HepG2 (cell line): ENCODE measurements around the gene GRIK1. TPM values are rescaled to one million over a fixed set of nuclear protein-coding genes. Genes with fewer than 3 reads are reported as not detected.

Experiments
- ATAC-seq: fragments of 200-7000 bp; cut with Tn5 transposase; 3 replicates; pipeline ENCODE4 v1.9.1; 2020; ENCODE audit warnings: mild to moderate bottlenecking, moderate library complexity
- BruUV-seq: library from RNA; stranded (reverse); fragments of 400-500 nt; replicated peaks from 2 replicates; lab custom pipeline; 2021; lab: Mats Ljungman, UMichigan
- CTCF ChIA-PET: fragments of 300-600 bp; formaldehyde crosslinking; extraction: SDS; loops from one replicate; lab custom pipeline; 2021; ENCODE audit warnings: low total read pairs, inconsistent platforms, low intra/inter-chr PET ratio; lab: Yijun Ruan, JAX
- POLR2A ChIA-PET: fragments of 350-600 bp; sonication (Branson Sonifier 250); formaldehyde crosslinking; loops from one replicate; lab custom pipeline; 2020; ENCODE audit warnings: antibody characterized with exemption, inconsistent platforms; lab: Yijun Ruan, JAX
- DNase-seq: peaks from one replicate; pipeline ENCODE4 v3.0.0-alpha.2; 2015; ENCODE audit warnings: low spot score
- FAIRE-seq: peaks from 3 replicates; lab custom pipeline; 2011; peaks lifted over from hg19 to GRCh38; lab: Jason Lieb, UNC
- H2AFZ ChIP-seq: one replicate; pipeline ENCODE4 v1.6.1; 2011; ENCODE audit warnings: low read length, inconsistent platforms
- H3K27ac ChIP-seq: fragments of 300-600 bp; 3 replicates; pipeline ENCODE4 v1.8.0; 2011; ENCODE audit warnings: mixed run types, mild to moderate bottlenecking, mixed read lengths, low read length, inconsistent platforms; ENCODE audit not compliant: insufficient read depth; ENCODE audit errors: extremely low read length
- H3K27me3 ChIP-seq, 2 experiments: fragments of 200-600 bp in 1 of 2; 2 replicates in 1 of 2; 3 replicates in 1 of 2; pipeline versions ENCODE4 v1.6.0 to v1.8.0; 2011; ENCODE audit warnings: low read length in 2 of 2, mild to moderate bottlenecking in 2 of 2, moderate library complexity in 2 of 2, inconsistent platforms in 1 of 2; ENCODE audit not compliant: insufficient read depth in 2 of 2, control insufficient read depth in 1 of 2
- H3K36me3 ChIP-seq, 2 experiments: fragments of 200-600 bp in 1 of 2; replicated peaks in 1 of 2; 2 replicates in 1 of 2; 3 replicates in 1 of 2; pipeline versions ENCODE4 v1.5.1 to v1.8.0; 2011; ENCODE audit warnings: low read length in 2 of 2, inconsistent platforms in 1 of 2; ENCODE audit not compliant: insufficient read depth in 2 of 2, control insufficient read depth in 1 of 2
- H3K4me1 ChIP-seq: 2 replicates; pipeline ENCODE4 v1.5.1; 2012; ENCODE audit warnings: low read length, inconsistent platforms; ENCODE audit not compliant: insufficient read depth
- H3K4me2 ChIP-seq: 2 replicates; pipeline ENCODE4 v1.6.0; 2011; ENCODE audit warnings: low read depth, low read length, inconsistent platforms
- H3K4me3 ChIP-seq, 3 experiments: fragments of 200-600 bp in 1 of 3; sonication (generic), shearing (Covaris generic) in 1 of 3; replicated peaks in 1 of 3; 2 replicates each; pipeline ENCODE4 v1.5.1; 2011 to 2016; ENCODE audit warnings: low read length in 3 of 3, inconsistent platforms in 2 of 3, low read depth in 2 of 3, mild to moderate bottlenecking in 2 of 3, control low read depth in 1 of 3, mixed read lengths in 1 of 3; ENCODE audit not compliant: insufficient read depth in 1 of 3
- H3K79me2 ChIP-seq: one replicate; pipeline ENCODE4 v1.6.1; 2011; ENCODE audit warnings: low read length, inconsistent platforms; ENCODE audit not compliant: insufficient read depth
- H3K9ac ChIP-seq: 2 replicates; pipeline ENCODE4 v1.6.0; 2011; ENCODE audit warnings: mild to moderate bottlenecking, low read depth, low read length, inconsistent platforms; ENCODE audit not compliant: insufficient read depth
- H3K9me3 ChIP-seq: 2 replicates; pipeline ENCODE4 v1.5.1; 2012; ENCODE audit warnings: mild to moderate bottlenecking, low read length
- H4K20me1 ChIP-seq: 2 replicates; pipeline ENCODE4 v1.6.0; 2011; ENCODE audit warnings: inconsistent platforms, mild to moderate bottlenecking, low read length, moderate library complexity; ENCODE audit not compliant: insufficient read depth
- ARNT ChIP-seq: fragments of 450-650 bp; IDR thresholded peaks from 2 replicates; pipeline ENCODE4 v1.6.1; 2017
- HNRNPK ChIP-seq: fragments of 200-400 bp; formaldehyde crosslinking; IDR thresholded peaks from 2 replicates; pipeline ENCODE4 v1.6.1; 2018; ENCODE audit warnings: low read length, low read depth, moderate library complexity, mild to moderate bottlenecking; ENCODE audit not compliant: poor library complexity, severe bottlenecking
- PBX2 ChIP-seq: IDR thresholded peaks from 2 replicates; pipeline ENCODE4 v1.6.1; 2016; ENCODE audit warnings: control low read depth
- REPIN1 ChIP-seq: sonication (generic); formaldehyde crosslinking; IDR thresholded peaks from 2 replicates; pipeline ENCODE4 v1.8.0; 2022; ENCODE audit warnings: missing genetic modification reagents, low read depth, mild to moderate bottlenecking, borderline replicate concordance
- TAF15 ChIP-seq: fragments of 200-400 bp; formaldehyde crosslinking; IDR thresholded peaks from one replicate; pipeline ENCODE4 v1.6.1; 2018; ENCODE audit warnings: mild to moderate bottlenecking, low read depth, low read length; ENCODE audit not compliant: poor library complexity, severe bottlenecking
- U2AF1 ChIP-seq: fragments of 200-400 bp; formaldehyde crosslinking; optimal IDR thresholded peaks from 2 replicates; pipeline ENCODE3; 2017; ENCODE audit warnings: mild to moderate bottlenecking, low read depth, low read length
- ZFP1 ChIP-seq: IDR thresholded peaks from 2 replicates; pipeline ENCODE4 v1.6.1; 2016
- ZNF329 ChIP-seq: sonication (generic); formaldehyde crosslinking; IDR thresholded peaks from 2 replicates; pipeline ENCODE4 v1.9.0; 2021; ENCODE audit warnings: low read depth, mild to moderate bottlenecking, missing genetic modification reagents
- ZNF343 ChIP-seq: sonication (generic); formaldehyde crosslinking; IDR thresholded peaks from 2 replicates; pipeline ENCODE4 v1.4.0; 2020; ENCODE audit warnings: mild to moderate bottlenecking, missing genetic modification reagents
- ZNF513 ChIP-seq: sonication (generic); formaldehyde crosslinking; conservative IDR thresholded peaks from 2 replicates; pipeline ENCODE4 v1.5.0; 2020; ENCODE audit warnings: missing genetic modification reagents
- ZNF570 ChIP-seq: sonication (generic); formaldehyde crosslinking; IDR thresholded peaks from 2 replicates; pipeline ENCODE4 v1.4.0; 2020; ENCODE audit warnings: mild to moderate bottlenecking, missing genetic modification reagents, borderline replicate concordance
- ZNF737 ChIP-seq: sonication (generic); formaldehyde crosslinking; IDR thresholded peaks from 2 replicates; pipeline ENCODE4 v1.5.0; 2020; ENCODE audit warnings: missing genetic modification reagents, mild to moderate bottlenecking, borderline replicate concordance
- ZNF775 ChIP-seq: sonication (generic); formaldehyde crosslinking; IDR thresholded peaks from 2 replicates; pipeline ENCODE4 v1.4.0; 2020; ENCODE audit warnings: missing genetic modification reagents, mild to moderate bottlenecking, moderate library complexity, borderline replicate concordance
- WGBS: methylation state at CpG from one replicate; pipeline ENCODE4 v1.1.6; 2017; ENCODE audit warnings: low lambda C conversion rate; 5-methylcytosine and 5-hydroxymethylcytosine counted together
- in situ Hi-C: cut with HindIII; loops from 2 replicates; pipeline ENCODE4 v1.10.0; 2017; ENCODE audit warnings: low pct_unique_long_range_greater_than_20kb; ENCODE audit not compliant: extremely low pct_ligation_motif_present
- intact Hi-C: fragments of 100-400 bp; cut with micrococcal nuclease; formaldehyde crosslinking; loops from one replicate; pipeline ENCODE4 v1.10.0; 2022; ENCODE audit not compliant: unreplicated experiment
- polyA plus RNA-seq, 8 experiments: library from polyadenylated mRNA; depleted of rRNA in 3 of 8; stranded (reverse) in 7 of 8; unstranded in 1 of 8; fragments of >200 nt; fragmentation: Illumina TruSeq in 4 of 8; extraction: Trizol in 4 of 8; gene quantifications; 2 replicates each; pipeline versions ENCODE4 v1.2.1 to v1.2.3, GENCODE V29; 2011 to 2016; ENCODE audit warnings: low read depth in 4 of 8, missing spikeins in 1 of 8, mixed read lengths in 1 of 8; ENCODE audit not compliant: insufficient read depth in 1 of 8
- total RNA-seq, 5 experiments: library from RNA; depleted of rRNA; stranded (reverse); fragments of >200 nt; fragmentation: Illumina TruSeq; extraction: Trizol; gene quantifications; 2 replicates each; pipeline ENCODE4 v1.2.3, GENCODE V29; 2016; ENCODE audit warnings: low read depth in 1 of 5
- TF ChIP-seq, protein P1 (sequence below): sonication (generic); formaldehyde crosslinking; conservative IDR thresholded peaks from 2 replicates; pipeline ENCODE4 v1.4.0; 2020; ENCODE audit warnings: mild to moderate bottlenecking, missing genetic modification reagents, moderate library complexity
- TF ChIP-seq, protein P2 (sequence below): sonication (generic); formaldehyde crosslinking; IDR thresholded peaks from 2 replicates; pipeline ENCODE4 v1.5.1; 2020; ENCODE audit warnings: mild to moderate bottlenecking, missing genetic modification reagents, moderate library complexity

GRIK1 gene
- total and polyA plus RNA-seq, 2 of the 13 experiments (the other 11 are each of a cell fraction or from before 2014, with no cell fraction given), result not detected

- TF ChIP-seq, protein P1, sequence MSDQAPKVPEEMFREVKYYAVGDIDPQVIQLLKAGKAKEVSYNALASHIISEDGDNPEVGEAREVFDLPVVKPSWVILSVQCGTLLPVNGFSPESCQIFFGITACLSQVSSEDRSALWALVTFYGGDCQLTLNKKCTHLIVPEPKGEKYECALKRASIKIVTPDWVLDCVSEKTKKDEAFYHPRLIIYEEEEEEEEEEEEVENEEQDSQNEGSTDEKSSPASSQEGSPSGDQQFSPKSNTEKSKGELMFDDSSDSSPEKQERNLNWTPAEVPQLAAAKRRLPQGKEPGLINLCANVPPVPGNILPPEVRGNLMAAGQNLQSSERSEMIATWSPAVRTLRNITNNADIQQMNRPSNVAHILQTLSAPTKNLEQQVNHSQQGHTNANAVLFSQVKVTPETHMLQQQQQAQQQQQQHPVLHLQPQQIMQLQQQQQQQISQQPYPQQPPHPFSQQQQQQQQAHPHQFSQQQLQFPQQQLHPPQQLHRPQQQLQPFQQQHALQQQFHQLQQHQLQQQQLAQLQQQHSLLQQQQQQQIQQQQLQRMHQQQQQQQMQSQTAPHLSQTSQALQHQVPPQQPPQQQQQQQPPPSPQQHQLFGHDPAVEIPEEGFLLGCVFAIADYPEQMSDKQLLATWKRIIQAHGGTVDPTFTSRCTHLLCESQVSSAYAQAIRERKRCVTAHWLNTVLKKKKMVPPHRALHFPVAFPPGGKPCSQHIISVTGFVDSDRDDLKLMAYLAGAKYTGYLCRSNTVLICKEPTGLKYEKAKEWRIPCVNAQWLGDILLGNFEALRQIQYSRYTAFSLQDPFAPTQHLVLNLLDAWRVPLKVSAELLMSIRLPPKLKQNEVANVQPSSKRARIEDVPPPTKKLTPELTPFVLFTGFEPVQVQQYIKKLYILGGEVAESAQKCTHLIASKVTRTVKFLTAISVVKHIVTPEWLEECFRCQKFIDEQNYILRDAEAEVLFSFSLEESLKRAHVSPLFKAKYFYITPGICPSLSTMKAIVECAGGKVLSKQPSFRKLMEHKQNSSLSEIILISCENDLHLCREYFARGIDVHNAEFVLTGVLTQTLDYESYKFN (CRISPR knock-in tag), result no peak
- TF ChIP-seq REPIN1, result no peak
Measured at GRCh38 chr21:29741761-29742160, 198.0 kb downstream of the GRIK1 start (continued).

GRCh38 chr21:29739176-29739575, 200.6 kb downstream of the GRIK1 start:
- Histone ChIP-seq H3K4me3 (no peak overlapping the region), H3K27me3 (no peaks in the 10 kb centered on the region), H3K36me3 (no peaks in the 10 kb centered on the region), H3K79me2 (no peaks in the 10 kb centered on the region), H3K4me1 (no peaks in the 10 kb centered on the region), H3K4me2 (no peak overlapping the region), H4K20me1 (no peaks in the 10 kb centered on the region), H2AFZ (no peak overlapping the region), H3K27ac (no peak overlapping the region), H3K9me3 (no peaks in the 10 kb centered on the region), H3K9ac (no peak overlapping the region)
- no TSS peak for BruUV-seq
- DNase-seq (no peak), ATAC-seq (no peak), FAIRE-seq (no peak)
- intact Hi-C loops (no loop called here), in situ Hi-C loops (no loop called here)
- CTCF ChIA-PET, result no interaction called here
- TF ChIP-seq ZNF343 (CRISPR knock-in tag) (no peak), ZFP1 (CRISPR knock-in tag) (no peak), ZNF513 (CRISPR knock-in tag) (no peak), HNRNPK (no peak), U2AF1 (no peak), ZNF570 (CRISPR knock-in tag) (no peak), ZNF329 (CRISPR knock-in tag) (no peak), ZNF737 (no peak), TAF15 (no peak), ZNF775 (CRISPR knock-in tag) (no peak), ARNT (no peak), PBX2 (CRISPR knock-in tag) (no peak)
- TF ChIP-seq, protein P2, sequence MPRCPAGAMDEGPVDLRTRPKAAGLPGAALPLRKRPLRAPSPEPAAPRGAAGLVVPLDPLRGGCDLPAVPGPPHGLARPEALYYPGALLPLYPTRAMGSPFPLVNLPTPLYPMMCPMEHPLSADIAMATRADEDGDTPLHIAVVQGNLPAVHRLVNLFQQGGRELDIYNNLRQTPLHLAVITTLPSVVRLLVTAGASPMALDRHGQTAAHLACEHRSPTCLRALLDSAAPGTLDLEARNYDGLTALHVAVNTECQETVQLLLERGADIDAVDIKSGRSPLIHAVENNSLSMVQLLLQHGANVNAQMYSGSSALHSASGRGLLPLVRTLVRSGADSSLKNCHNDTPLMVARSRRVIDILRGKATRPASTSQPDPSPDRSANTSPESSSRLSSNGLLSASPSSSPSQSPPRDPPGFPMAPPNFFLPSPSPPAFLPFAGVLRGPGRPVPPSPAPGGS (CRISPR knock-in tag), result no peak
- WGBS, result 3% methylated on average over 1 of the region's 1 CpG
- POLR2A ChIA-PET, result no interaction called here
